ENCODE results near the gene PDYN.

The PDYN gene

DNA sequence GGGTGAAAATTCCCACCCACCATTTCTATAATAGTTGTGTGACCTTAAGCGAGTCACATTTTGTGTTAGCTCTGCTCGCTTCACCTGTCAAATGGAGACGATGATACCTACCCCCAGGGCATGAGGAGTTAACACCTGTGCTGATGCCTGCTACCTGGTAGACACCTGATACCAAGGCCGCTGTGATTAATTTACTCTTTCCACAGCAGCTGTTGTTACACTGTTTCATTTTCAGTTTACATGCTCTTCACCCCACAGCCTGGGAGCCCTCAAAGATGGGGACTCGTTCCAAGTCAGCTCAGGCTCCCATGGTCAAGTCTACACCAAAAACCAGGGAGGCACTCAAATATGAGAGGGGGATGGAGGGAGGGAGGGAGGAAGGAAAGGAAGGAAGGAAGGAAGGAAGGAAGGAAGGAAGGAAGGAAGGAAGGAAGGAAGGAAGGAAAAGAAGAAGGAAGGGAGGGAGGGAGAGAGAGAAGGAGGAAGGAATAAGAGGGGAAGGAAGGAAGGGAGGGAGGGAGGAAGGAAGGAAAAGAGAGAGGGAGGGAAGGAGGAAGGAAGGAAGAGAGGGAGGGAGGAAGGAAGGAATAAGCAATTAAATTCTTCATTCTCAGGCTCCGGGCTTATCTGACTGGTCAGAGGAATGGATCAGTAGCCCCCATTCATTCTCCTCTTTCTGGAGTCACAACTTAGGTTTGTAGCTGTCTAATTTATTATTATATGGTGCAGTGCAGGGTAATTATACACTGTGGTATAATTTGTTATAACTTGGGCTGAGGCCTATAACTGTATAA is 40.9 kb downstream of the PDYN start:
- in situ Hi-C loops (cut with MboI; ENCODE audit: low sequenced_read_pairs), result no loop called here

DNA sequence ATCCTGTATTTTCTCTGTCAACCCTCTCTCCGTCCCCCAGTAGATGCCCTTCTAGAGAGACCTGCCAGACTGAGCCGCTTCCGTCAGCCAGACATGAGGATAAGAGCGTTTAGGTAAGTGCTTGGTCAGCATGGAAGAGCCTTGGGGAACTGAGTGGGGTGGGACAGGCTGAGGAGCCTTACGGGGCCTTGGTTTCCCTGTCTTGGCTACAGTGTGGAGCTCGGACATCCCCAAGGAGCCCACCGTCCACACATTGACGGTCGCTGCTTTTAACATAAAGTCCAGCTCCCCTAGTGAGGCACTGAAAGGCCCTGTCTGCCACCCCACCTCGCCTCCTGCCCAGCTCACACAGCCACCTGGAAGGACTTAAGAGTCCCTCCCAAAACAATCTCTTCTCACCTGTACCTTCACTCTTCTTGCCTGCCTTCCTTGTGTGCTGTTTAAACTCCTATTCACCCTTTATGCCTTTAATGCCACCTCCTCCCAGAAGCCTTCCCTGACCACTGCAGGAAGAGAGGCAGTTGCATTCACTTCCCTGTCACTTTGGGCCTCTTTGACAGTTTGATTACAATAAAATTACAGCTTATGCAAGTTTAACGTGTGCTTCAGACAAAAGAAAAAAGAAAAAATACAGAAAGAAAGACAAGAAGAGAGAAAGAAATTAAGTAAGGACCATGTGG is 42.3 kb downstream of the PDYN start:
- in situ Hi-C loops (cut with MboI; ENCODE audit: low sequenced_read_pairs), result no loop called here

DNA sequence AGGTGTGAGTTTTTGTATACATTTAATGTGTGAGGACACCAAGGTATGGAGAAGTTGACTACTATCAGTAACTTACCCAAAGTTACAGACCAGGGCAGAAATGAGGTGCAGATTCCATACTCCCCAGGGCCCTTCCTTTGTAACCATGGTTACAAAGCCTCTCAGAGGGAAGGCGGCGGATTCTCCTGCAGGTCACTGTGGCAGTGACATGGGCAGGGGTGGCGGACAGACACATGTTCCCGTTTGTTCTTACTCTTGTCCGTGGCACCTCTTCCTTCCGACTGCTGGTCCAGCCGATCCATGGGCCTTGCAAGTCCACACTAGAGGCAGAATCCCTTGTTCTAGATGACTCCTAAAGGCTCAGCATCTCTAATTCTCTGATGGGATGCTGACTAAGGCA is 43.0 kb downstream of the PDYN start:
- in situ Hi-C loops (cut with MboI; ENCODE audit: low sequenced_read_pairs), result no loop called here

DNA sequence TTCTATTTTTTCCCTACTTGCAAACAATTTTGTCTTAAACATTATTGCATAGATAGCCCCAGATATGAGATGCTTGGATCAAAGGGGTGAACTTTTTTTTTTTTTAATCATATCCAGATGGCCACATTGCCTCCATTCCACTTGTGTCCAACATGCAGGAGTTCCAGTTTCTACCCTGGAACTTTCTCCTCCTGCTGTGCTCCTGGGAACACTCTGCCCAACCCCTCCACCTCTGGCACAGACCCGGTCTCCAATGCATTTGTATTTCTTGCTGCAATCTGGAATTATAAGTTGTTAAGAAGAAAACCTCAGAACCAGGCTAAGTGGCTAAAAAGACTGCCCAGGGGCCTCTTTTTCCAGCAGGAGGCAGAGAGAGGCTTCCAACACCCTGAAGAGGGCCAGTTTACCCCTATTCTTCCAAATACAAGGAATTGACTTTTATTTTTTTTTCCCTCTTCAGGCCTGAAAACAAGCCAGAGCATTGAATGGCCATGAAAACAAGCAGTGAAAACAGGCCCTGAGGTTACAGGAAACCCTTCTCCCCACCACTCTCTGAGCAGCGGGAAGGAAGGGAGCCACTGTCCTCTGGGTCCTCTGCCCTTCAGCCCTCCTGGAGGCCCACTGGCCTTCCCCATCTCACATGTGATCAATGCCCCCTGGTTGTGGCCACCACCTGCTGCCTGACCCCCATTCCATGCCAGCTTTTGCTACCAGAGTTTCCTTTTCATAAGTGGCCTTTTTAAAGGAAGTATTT is 44.3 kb downstream of the PDYN start:
- in situ Hi-C loops (cut with MboI; ENCODE audit: low sequenced_read_pairs), result no loop called here

DNA sequence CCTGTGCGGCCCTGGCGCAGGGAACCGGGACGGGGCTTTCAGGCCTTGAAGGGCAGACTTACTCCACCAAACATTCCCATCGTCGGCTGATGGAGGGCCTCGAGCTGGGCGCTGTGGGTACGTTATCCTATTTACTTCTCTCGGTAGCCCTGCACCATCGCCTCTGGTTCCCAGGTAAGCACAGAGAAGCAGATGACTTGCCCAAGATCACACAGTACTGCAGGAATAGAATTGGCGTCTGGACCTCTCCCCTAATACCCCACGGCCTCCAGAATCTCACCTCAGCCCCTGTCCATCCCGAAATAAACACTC is 46.4 kb downstream of the PDYN start:
- in situ Hi-C loops (cut with MboI; ENCODE audit: low sequenced_read_pairs), result no loop called here

DNA sequence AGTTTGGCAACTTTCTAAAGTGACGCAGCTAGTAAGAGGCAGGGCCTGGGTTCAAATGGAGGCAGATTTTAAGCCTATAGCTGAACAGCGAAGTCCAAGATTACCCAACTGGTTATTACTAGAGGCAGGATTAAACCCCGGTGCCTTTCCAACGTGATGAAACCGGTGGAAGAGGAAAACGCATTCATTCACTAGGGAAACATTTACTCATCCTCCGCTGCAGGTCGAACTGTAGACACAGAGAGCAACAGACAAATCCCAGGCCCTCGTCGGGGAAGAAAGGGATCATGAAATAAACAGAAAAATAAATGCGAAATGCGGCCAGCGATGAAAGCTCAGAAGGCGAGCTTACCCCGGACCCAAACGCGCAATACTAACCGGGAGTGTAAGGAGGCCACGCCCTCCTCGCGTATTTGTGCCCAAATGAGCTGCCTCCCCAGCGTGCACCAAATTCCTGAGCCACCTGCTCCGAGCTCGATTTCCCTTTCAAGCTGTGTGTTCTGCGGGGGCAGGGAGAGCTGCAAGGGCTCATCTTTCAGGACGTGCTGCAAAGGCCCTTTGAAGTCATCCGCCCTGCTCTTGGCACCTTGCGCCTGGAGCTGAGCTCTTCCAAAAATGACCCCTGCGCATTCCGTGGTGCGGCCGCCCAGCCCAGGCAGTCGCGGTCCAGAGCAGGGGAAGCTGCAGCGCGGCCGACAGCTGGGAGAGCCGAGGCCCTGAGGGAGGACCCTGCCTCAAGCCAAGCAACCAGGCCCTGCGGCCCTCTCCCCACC is 46.9 kb downstream of the PDYN start:
- in situ Hi-C loops (cut with MboI; ENCODE audit: low sequenced_read_pairs), result no loop called here

DNA sequence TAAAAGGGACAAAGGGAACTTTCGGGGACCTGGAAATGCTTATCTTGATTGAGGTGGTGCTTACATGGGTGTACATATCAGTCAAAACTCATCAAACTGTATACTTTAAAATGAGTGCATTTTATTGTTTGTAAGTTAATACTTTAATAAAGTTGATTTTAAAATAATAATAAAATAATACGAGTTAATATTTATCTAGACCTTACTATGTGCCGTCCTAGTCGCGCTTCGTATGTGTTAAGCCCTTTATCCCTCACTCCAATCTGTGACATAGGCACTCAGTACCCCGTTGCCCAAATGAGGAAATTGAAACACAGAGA is 47.5 kb downstream of the PDYN start:
- in situ Hi-C loops (cut with MboI; ENCODE audit: low sequenced_read_pairs), result no loop called here

DNA sequence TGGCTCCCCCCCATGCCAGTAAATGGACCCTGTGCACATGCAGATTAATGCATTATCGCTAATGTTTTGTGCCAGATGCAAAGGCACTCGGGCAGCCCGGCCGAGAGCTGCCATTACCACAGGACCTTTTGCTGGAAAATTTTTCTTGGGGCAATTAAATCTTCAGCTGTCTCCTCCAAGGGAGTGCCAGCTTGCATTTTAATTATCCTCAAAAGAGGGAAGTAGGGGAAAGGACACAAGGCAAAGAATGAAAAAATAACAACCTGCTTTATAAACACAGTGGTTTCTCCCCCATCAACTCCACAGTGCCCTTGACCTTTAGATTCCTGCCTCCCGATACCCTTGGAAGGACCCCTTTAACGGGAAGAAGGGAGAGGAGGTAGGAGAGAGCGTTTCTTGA is 48.2 kb downstream of the PDYN start:
- in situ Hi-C loops (cut with MboI; ENCODE audit: low sequenced_read_pairs), result no loop called here

DNA sequence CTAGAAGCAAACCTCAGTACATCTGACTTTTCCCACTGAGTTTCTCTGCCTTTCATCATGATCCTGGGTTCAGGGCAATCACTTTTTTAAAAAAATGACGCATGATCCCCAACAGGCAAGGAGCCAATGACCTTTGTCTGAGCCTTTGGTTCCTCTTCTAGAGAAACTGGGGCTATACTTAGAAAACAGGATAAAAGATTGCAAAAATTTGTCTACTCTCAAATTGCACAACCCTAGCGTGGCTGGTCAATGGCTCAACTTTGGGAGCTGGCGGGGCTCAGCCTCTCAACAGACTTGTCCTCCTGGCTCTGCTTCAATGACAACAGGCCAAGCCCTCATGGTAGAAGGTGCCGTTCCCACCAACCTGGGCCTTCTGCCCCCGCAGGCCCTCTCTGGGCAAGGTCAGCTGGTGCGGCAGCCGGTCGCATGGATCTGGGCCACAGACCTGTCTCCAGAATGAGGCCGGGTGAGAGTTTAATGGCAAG is 48.7 kb downstream of the PDYN start:
- in situ Hi-C loops (cut with MboI; ENCODE audit: low sequenced_read_pairs), result no loop called here

DNA sequence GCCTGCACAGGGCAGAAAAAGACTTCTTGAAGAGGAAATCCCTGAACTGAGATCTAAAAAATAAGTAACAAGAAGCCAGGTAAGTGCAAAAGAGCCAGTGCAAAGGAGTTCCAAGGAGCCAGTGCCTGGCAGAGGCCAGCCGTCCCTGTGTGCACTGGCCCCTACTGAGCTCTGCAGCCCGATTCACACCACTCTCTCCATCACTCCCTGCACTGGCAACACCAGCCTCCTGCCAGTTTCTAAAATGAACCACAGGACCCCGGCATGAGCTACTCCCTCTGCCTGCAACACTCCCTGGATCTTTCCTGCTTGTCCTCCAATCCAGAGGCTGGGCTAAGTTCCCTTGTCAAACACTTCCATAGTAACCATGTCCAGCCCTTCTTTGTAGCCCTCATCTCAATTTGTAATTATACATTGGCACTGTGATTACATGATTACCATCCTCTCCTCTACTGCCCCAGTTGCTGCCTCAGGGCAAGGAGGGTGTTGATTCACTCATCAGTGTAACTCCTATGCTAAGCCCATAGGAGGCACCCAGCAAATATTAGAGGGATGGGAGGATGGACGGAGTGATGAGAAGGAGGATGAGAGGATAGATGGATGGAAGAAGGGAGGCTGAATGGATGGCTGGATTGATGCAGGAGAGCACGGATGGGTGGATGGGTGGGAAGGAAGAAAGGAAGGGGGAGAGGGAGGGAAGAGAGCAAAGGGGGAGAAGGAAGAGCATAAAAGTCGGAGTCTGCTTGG is 49.3 kb downstream of the PDYN start:
- in situ Hi-C loops (cut with MboI; ENCODE audit: low sequenced_read_pairs), result no loop called here

DNA sequence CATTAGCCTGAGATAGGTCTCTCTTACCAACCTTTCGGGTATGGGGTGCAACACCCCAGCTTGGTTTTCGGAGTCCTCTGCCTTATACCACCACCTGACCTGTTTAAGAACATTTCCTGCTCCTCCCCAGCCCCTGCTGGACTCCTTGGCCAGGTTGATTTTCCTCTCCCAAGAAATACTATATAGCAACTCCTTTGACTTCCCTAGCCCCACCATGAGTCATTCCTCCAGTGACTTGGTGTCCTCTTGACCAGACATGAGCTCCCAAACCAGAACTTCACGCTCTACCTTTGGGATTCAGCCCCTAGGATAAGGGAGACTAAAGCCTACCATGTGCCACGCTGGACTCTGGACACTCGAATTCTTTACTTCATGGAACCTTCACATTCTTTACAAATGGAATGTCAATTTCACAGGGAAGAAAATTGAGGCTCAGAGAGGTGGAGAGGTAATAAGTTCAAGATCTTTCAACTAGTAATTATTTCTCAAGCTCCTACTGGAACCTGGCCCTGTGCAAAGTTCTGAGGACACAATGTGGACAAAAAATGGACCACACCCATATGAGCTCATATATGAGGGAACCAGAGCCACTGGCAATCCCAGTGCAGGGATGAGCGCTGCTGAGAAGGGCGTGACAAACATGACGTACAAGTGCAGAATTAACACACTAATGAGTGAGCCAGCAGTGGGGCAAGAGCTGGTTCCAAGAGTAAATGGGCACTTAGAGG is 50.4 kb downstream of the PDYN start:
- in situ Hi-C loops (cut with MboI; ENCODE audit: low sequenced_read_pairs), result no loop called here

DNA sequence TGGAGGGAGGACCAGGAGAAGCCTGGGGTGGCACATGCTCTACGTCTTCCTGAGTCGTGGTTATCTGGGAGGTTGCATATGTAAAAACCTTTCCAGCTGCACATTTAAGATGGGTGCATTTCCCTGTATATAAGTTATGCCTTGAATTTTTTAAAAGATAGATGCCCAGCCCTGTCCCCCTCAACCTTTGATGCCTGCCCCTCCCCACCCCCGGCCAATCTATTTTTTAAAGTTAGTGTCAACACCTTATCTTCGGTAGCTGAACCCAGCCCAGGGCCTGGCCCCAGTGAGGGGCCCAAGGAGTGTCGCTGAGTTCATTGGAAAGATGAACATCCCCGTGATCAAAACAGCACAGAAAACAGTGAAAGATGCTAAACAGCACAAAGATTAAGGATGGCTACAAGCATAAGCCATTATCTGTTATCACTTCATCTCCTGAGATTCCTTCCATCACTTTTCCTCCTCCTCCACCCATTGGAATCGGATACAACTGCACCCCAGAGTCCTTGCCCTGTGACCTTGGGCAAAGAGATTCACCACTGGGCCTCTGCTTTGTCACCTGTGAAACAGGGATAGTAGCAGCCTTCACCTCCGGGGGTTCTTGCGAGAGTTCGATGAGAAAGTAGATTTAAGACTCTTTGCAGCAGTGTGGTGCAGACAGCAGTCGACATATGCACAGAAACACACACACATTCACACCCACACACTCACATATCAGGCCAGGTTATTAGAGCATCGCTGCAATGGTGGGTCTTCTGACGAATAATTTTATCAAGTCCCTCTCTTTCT is 51.2 kb downstream of the PDYN start:
- in situ Hi-C loops (cut with MboI; ENCODE audit: low sequenced_read_pairs), result no loop called here

DNA sequence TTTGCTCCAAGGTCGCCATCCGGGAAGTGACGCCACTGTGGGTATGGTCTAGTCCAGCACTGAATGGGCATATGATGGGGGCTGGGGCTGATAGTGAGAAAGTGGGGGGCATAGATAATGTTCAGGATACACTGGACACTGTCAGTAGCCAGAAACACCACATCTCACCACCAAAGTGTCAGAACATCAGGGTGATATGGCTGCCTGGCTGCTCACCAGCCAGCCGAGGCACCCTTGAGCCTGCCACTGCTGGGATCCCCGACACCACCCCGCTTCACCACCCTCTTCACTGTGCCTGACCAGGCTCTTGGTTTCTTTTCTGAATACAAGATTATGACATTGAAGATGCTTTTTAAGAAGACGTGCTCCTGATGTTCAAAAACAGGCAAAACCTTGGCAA is 51.8 kb downstream of the PDYN start:
- in situ Hi-C loops (cut with MboI; ENCODE audit: low sequenced_read_pairs), result no loop called here

DNA sequence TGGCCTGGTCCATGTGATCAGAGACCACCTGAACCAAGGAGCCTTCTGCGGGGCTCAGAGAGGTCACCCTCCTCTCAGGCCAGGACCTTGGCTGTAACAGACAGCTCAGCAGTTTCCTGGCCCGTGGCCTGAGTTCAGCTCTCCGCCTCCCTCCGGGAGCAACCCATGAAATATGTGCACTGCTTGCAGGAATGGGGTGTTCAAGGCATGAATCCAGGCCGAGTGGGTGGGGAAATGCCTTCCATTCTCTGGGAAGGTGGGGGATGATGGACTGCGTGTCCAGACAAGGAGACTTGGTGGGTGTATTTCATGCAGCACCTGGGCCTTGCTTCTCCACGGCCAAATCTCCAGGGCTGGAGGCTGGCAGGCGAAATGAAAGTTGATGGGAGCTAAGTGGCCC is 52.6 kb downstream of the PDYN start:
- in situ Hi-C loops (cut with MboI; ENCODE audit: low sequenced_read_pairs), result no loop called here

DNA sequence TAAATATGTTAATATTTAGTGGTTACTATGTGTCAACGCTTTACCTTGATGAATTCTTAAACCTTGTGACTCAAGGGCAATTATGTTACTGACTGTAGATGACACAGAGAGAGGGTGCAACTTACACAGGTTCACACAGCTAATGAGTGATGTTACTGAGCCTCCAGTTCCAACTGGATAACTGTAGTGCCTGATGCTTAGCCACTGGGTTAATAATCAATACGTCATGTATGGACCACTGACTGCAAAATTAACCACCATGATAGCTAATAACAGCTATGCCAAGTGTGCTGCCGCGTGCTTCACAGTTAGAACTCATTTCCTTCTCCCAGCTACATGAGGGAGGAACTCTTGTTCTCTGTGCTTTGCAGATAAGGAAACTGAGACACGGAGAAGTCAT is 53.3 kb downstream of the PDYN start:
- in situ Hi-C loops (cut with MboI; ENCODE audit: low sequenced_read_pairs), result no loop called here

DNA sequence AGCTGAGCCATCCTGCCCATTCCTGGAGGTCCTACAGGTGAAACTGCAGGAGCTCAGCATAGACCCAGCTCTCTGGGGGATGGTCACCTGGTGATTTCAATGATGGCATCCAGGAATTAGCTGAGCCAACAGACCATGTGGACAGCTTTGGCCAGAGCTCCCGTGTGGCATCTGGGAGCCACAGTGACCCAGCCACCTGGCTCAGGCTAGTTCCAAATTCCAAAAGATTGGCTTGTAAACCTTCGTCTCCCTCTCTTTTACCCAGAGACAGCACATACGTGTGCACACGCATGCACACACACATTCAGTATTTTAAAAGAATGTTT is 54.6 kb downstream of the PDYN start:
- in situ Hi-C loops (cut with MboI; ENCODE audit: low sequenced_read_pairs), result no loop called here

DNA sequence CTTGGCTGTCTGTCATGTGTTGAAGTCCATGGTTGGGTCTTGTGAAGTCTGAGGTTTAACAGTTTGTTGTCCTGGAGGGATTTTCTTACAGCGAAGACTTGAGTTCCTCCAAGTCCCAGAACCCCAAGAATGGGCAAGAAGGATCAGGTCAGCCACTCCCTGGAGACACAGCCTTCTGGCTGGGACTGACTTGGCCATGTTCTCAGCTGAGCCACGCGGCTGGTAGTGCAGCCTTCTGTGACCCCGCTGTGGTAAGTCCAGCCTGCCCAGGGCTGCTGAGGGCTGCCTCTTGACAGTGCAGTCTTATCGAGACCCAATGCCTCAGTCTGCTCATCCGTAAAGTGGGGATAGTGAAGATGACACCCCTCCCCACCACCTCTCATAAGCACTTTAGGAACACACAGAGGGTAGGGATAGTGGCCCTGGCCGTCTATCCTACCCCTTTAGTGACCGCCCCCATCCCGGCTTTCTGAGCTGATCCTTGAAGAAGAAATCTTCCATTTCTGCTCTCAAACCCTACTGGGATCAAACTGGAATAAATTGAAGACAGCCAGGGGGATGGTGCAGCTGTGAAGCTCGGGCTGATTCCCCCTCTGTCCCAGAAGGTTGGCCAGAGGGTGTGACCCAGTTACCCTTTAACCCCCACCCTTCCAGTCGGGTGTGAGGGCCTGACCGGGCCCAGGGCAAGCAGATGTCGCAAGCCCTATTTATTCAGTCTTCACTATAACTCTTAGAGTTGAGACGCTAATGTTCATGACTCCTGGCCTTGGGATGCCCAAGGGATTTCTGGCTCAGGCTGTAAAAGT is 55.2 kb downstream of the PDYN start:
- in situ Hi-C loops (cut with MboI; ENCODE audit: low sequenced_read_pairs), result no loop called here

DNA sequence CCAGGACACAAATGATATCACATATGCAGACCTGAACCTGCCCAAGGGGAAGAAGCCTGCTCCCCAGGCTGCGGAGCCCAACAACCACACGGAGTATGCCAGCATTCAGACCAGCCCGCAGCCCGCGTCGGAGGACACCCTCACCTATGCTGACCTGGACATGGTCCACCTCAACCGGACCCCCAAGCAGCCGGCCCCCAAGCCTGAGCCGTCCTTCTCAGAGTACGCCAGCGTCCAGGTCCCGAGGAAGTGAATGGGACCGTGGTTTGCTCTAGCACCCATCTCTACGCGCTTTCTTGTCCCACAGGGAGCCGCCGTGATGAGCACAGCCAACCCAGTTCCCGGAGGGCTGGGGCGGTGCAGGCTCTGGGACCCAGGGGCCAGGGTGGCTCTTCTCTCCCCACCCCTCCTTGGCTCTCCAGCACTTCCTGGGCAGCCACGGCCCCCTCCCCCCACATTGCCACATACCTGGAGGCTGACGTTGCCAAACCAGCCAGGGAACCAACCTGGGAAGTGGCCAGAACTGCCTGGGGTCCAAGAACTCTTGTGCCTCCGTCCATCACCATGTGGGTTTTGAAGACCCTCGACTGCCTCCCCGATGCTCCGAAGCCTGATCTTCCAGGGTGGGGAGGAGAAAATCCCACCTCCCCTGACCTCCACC is 56.4 kb downstream of the PDYN start:
- in situ Hi-C loops (cut with MboI; ENCODE audit: low sequenced_read_pairs), result no loop called here
